AG04450 (cell line): ENCODE measurements around the gene ARHGEF12. TPM values are rescaled to one million over a fixed set of nuclear protein-coding genes. Genes with fewer than 3 reads are reported as not detected.
A peak's percentile ranks its signal among the peaks of the same experiment; 100 is the strongest.

Experiments
- CTCF ChIA-PET: fragments of 300-600, 350-600 bp; formaldehyde crosslinking; extraction: SDS; loops from one replicate; lab custom pipeline; 2022; ENCODE audit warnings: antibody characterized with exemption, inconsistent platforms; lab: Charles Lee
- POLR2A ChIA-PET: fragments of 350-600 bp; formaldehyde crosslinking; extraction: SDS; loops from one replicate; lab custom pipeline; 2021; ENCODE audit warnings: antibody characterized with exemption, inconsistent platforms; lab: Yijun Ruan, JAX
- DNase-seq: peaks from one replicate; pipeline ENCODE4 v3.0.0-alpha.2; 2011; ENCODE audit warnings: low read depth, low spot score
- H3K27ac ChIP-seq: one replicate; pipeline ENCODE4 v1.5.1; 2012; ENCODE audit warnings: low read depth, low read length, control low read depth
- H3K27me3 ChIP-seq: one replicate; pipeline ENCODE4 v1.6.0; 2012; ENCODE audit warnings: low read length; ENCODE audit not compliant: control insufficient read depth, insufficient read depth
- H3K4me3 ChIP-seq: 2 replicates; pipeline ENCODE4 v1.5.1; 2011; ENCODE audit warnings: mild to moderate bottlenecking, low read depth, low read length, control low read depth
- H3K9me3 ChIP-seq: 2 replicates; pipeline ENCODE4 v1.5.1; 2012; ENCODE audit warnings: low read length; ENCODE audit not compliant: control insufficient read depth, insufficient read depth
- polyA plus RNA-seq: library from polyadenylated mRNA; depleted of rRNA; stranded (reverse); fragments of >200 nt; gene quantifications from 2 replicates; pipeline ENCODE4 v1.2.3, GENCODE V29; 2011
- TF ChIP-seq, protein P1 (sequence below): IDR thresholded peaks from 2 replicates; pipeline ENCODE4 v1.5.1; 2011; ENCODE audit warnings: low read depth, low read length, control low read depth, inconsistent platforms

ARHGEF12 gene
- polyA plus RNA-seq, 1 experiment = 64.8 TPM

GRCh38 chr11:120316880-120317688, 19.1 kb upstream of the ARHGEF12 start:
- ChIA-PET CTCF (interaction anchor here (0.5 to 2.2 kb wide), 4 partner anchors 10 to 82 kb away, joined by 4 to 15 read pairs (median 6); no protein-coding TSS in a partner anchor), POLR2A (no interaction called here)
- H3K27ac ChIP-seq = no peak overlapping the region
- H3K9me3 ChIP-seq = no peaks in the 10 kb centered on the region
- no peak overlapping the region for H3K4me3 ChIP-seq
- DNase-seq = no peak
- peaks cover 14% of the 10 kb centered on the region for H3K27me3 ChIP-seq
- TF ChIP-seq, protein P1, sequence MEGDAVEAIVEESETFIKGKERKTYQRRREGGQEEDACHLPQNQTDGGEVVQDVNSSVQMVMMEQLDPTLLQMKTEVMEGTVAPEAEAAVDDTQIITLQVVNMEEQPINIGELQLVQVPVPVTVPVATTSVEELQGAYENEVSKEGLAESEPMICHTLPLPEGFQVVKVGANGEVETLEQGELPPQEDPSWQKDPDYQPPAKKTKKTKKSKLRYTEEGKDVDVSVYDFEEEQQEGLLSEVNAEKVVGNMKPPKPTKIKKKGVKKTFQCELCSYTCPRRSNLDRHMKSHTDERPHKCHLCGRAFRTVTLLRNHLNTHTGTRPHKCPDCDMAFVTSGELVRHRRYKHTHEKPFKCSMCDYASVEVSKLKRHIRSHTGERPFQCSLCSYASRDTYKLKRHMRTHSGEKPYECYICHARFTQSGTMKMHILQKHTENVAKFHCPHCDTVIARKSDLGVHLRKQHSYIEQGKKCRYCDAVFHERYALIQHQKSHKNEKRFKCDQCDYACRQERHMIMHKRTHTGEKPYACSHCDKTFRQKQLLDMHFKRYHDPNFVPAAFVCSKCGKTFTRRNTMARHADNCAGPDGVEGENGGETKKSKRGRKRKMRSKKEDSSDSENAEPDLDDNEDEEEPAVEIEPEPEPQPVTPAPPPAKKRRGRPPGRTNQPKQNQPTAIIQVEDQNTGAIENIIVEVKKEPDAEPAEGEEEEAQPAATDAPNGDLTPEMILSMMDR = no peak

DNA sequence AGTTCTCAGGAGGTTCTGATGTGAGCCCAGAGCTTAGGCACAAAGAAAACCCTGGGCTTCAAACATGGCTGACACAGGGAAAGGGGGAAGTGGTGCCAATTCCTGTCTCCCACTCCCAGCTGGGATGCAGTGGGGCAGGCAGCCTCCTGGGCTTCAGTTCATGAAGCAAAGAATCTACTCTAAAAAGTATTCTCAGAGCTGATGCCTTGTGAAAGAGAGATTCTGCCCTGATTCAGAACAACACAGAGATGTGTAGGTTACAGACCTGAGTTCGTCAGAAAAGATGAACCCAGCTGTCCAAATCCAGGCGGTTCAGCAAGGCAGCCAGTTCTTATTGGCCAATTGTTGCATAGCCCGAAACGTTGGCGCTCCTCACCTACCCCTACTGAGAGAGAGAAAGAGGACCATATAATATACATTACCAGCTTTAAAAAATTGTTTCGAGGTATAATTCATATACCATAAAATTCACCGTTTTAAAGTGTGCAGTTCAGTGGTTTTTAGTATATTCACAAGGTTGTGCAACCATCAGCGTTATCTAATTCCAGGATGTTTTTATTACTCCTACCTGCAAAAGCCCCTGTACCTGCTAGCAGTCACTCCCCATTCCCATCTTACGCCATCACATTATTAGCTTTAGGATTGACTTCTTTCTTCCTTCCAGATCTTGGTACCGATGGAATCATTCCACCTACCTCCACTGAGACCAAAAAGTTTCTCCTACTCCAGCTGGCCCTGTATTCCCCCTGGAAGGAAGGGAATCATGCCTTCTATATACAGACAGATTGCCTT, 18.3 kb upstream of the ARHGEF12 start:
- no peak for DNase-seq
- Histone ChIP-seq H3K4me3 (no peak overlapping the region), H3K27me3 (peaks cover 14% of the 10 kb centered on the region), H3K9me3 (no peaks in the 10 kb centered on the region), H3K27ac (no peak overlapping the region)
- ChIA-PET POLR2A (interaction anchor here (0.6 kb wide), 1 partner anchor 18 kb away, joined by 3 read pairs; no protein-coding TSS in a partner anchor), CTCF (interaction anchor here (0.5 to 2.2 kb wide), 4 partner anchors 11 to 83 kb away, joined by 4 to 15 read pairs (median 6); no protein-coding TSS in a partner anchor)
- TF ChIP-seq, protein P1 = no peak

DNA sequence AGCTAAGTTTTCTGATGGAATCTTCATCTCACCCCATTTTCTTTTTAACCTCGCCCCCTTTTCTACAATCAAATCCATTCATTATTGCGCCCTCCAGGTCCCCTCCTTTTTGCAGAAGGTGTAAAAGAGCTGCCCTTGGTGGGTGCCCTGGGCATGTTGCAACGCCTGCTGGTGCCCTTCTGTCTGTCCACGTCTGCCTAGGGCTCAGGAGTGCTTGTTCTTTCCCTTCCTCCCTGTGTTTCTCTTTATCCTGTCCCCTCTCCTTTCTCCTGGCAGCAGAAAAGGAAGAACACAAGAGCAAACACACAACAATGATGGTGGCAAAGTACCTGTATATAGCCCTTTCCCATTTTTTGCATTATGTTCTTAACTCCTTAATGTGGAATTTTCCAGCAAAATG, 17.3 kb upstream of the ARHGEF12 start:
- no peak for DNase-seq
- H3K9me3 ChIP-seq = no peaks in the 10 kb centered on the region
- no peak overlapping the region for H3K27ac ChIP-seq
- CTCF ChIA-PET = interaction anchor here (2.2 kb wide), 1 partner anchor 16 kb away, joined by 15 read pairs; no protein-coding TSS in a partner anchor
- POLR2A ChIA-PET = no interaction called here
- TF ChIP-seq, protein P1 = no peak
- no peak overlapping the region for H3K4me3 ChIP-seq
- peaks cover 13% of the 10 kb centered on the region for H3K27me3 ChIP-seq

DNA sequence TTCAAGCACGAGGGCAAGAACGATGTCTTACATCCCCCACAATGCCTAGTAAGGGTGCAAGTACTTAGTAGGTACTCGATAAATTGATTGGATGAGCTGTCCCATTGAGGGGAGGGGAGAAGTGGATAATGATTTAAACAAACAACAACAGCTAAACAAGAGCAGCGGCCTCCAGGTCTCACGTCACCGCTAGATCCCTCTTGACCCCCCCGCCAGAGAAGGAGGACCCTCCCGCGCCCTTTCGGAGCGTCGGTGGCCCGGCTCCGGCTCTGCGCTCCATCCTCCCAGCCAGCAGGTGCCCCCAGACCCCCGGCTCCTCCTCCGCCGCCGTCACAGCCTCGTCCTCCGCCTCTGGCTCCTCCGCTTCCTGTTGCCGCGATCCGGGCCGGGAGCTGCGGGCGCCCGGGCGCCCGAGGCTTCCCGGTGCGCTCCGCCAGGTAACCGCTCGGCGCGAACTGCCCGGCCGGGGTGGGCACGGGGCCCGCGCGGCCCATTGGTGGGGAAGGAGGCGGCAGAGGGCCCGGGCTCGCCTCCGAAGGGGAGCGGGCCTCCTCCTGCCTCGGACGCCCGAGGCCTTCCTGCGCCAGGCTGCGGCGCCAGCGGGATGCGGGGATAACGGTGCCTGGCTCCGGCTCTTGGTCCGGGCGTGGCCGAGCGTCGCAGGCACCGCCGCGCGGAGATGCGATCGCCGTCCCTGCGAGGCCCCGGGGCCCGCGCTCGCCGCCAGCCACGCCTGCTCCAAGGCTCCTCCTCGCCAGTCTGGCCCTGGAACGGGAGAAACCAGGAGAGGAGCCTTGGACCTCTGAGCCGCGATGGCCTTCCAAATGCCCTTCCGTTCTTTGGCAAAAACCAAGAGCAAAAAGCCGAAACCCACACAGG, 11.0 kb upstream of the ARHGEF12 start, which contains the start of gene TLCD5:
Gene TLCD5, plus strand, starts transcription at position 368 of the 879 bp plus-strand sequence. CDS start 2,143 bp downstream, outside the sequence.
- H3K4me3 ChIP-seq = peak within 1 kb of the TSS; percentile 70
- ChIA-PET POLR2A (interaction anchor here (0.6 to 0.8 kb wide), 2 partner anchors 11 to 110 kb away, joined by 3 to 7 read pairs; partner anchors contain the start of gene ARHGEF12), CTCF (interaction anchor here (0.7 to 2.7 kb wide), 3 partner anchors 10 to 870 kb away, joined by 3 to 23 read pairs (median 10); no protein-coding TSS in a partner anchor)
- H3K27ac ChIP-seq = peak within 1 kb of the TSS; percentile 83
- no peak for DNase-seq
- H3K9me3 ChIP-seq = no peaks in the 10 kb centered on the region
- no peaks in the 10 kb centered on the region for H3K27me3 ChIP-seq
- TF ChIP-seq, protein P1 = peak; percentile 15; the same call in 1 of the 2 replicates
